SK-N-SH treated with all-trans-retinoic acid at 6 μM for 48 hours (cell line): ENCODE measurements around the gene BCL2L14.
"Not testable (repeated sequence)": the region's sequence is repeated elsewhere in the genome, so short reads cannot be mapped to it uniquely, and the experiment has no call there.

ENCODE experiments used
- ISL1 ChIP-seq: fragments of 250-450 bp; sonication (Bioruptor Pico); IDR thresholded peaks from 2 replicates; pipeline ENCODE4 v2.1.2; 2022; ENCODE audit warnings: mild to moderate bottlenecking, moderate library complexity
- PPARA ChIP-seq: fragments of 250-450 bp; sonication (Bioruptor Pico); IDR thresholded peaks from 2 replicates; pipeline ENCODE4 v1.5.0; 2020; ENCODE audit warnings: mild to moderate bottlenecking, borderline replicate concordance
- ZNF8 ChIP-seq: fragments of 450-650 bp; formaldehyde crosslinking; IDR thresholded peaks from 2 replicates; pipeline ENCODE4 v1.5.0; 2020; ENCODE audit warnings: mild to moderate bottlenecking, moderate library complexity

DNA sequence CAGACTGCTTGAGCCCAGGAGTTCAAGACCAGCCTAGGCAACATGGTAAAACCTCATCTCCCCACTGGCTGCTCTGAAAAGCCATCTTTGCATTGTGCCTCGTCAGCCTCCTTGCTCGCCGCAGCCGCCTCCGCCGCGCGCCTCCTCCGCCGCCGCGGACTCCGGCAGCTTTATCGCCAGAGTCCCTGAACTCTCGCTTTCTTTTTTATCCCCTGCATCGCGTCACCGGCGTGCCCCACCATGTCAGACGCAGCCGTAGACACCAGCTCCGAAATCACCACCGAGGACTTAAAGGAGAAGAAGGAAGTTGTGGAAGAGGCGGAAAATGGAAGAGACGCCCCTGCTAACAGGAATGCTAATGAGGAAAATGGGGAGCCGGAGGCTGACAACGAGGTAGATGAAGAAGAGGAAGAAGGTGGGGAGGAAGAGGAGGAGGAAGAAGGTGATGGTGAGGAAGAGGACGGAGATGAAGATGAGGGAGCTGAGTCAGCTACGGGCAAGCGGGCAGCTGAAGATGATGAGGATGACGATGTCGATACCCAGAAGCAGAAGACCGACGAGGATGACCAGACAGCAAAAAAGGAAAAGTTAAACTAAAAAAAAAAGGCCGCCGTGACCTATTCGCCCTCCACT is 40.3 kb downstream of the BCL2L14 start:
- TF ChIP-seq ZNF8, PPARA, ISL1 (CRISPR knock-in tag): not testable (repeated sequence)
